H9 (cell line): ENCODE data around the gene GPX7. TPM values are rescaled to one million over a fixed set of nuclear protein-coding genes. Genes with fewer than 3 reads are reported as not detected.

Source experiments
- DNase-seq: peaks from one replicate; pipeline ENCODE4 v3.0.0-alpha.2; 2017
- H2AFZ ChIP-seq: one replicate; pipeline ENCODE4 v1.6.1; 2013; ENCODE audit warnings: mild to moderate bottlenecking, low read length, control low read depth, moderate library complexity
- H2AK5ac ChIP-seq: 2 replicates; pipeline ENCODE4 v1.6.1; 2013; ENCODE audit warnings: low read length, control low read depth, mixed read lengths; ENCODE audit not compliant: insufficient read length
- H2BK120ac ChIP-seq: one replicate; pipeline ENCODE4 v1.6.1; 2013; ENCODE audit warnings: low read depth, mild to moderate bottlenecking, low read length, control low read depth, inconsistent platforms; ENCODE audit not compliant: poor library complexity, severe bottlenecking
- H2BK12ac ChIP-seq: 2 replicates; pipeline ENCODE4 v1.6.1; 2013; ENCODE audit warnings: low read length, control low read depth, mixed read lengths, low read depth; ENCODE audit not compliant: insufficient read length
- H2BK15ac ChIP-seq: 2 replicates; pipeline ENCODE4 v1.6.1; 2013; ENCODE audit warnings: low read depth, low read length, control low read depth
- H2BK20ac ChIP-seq: one replicate; pipeline ENCODE4 v1.6.1; 2013; ENCODE audit warnings: low read depth, mild to moderate bottlenecking, low read length, control low read depth, inconsistent platforms; ENCODE audit not compliant: poor library complexity, severe bottlenecking
- H2BK5ac ChIP-seq: 2 replicates; pipeline ENCODE4 v1.6.1; 2013; ENCODE audit warnings: low read length, control low read depth, mixed read lengths; ENCODE audit not compliant: insufficient read length
- H3K14ac ChIP-seq: 2 replicates; pipeline ENCODE4 v1.6.1; 2013; ENCODE audit warnings: low read length, control low read depth; ENCODE audit not compliant: insufficient read depth
- H3K18ac ChIP-seq: 2 replicates; pipeline ENCODE4 v1.6.1; 2013; ENCODE audit warnings: low read depth, mild to moderate bottlenecking, mixed read lengths, low read length, control low read depth; ENCODE audit not compliant: insufficient read length
- H3K23ac ChIP-seq: 2 replicates; pipeline ENCODE4 v1.6.1; 2013; ENCODE audit warnings: low read length, control low read depth, mixed read lengths, low read depth; ENCODE audit not compliant: insufficient read length
- H3K23me2 ChIP-seq: 2 replicates; pipeline ENCODE4 v1.6.1; 2013; ENCODE audit warnings: low read depth, mild to moderate bottlenecking, mixed read lengths, low read length, control low read depth; ENCODE audit not compliant: insufficient read length, poor library complexity, severe bottlenecking
- H3K27ac ChIP-seq: 2 replicates; pipeline ENCODE4 v1.5.1; 2013; ENCODE audit warnings: low read length, control low read depth, mixed read lengths, low read depth; ENCODE audit not compliant: insufficient read length
- H3K27me3 ChIP-seq: 2 replicates; pipeline ENCODE4 v1.6.1; 2013; ENCODE audit warnings: low read length, control low read depth, inconsistent platforms; ENCODE audit not compliant: insufficient read depth
- H3K4ac ChIP-seq: 2 replicates; pipeline ENCODE4 v1.6.1; 2013; ENCODE audit warnings: low read depth, mild to moderate bottlenecking, control low read depth, inconsistent platforms, low read length, moderate library complexity
- H3K4me1 ChIP-seq: 2 replicates; pipeline ENCODE4 v1.6.1; 2013; ENCODE audit warnings: low read length, control low read depth, inconsistent platforms; ENCODE audit not compliant: insufficient read depth
- H3K4me2 ChIP-seq: 2 replicates; pipeline ENCODE4 v1.6.1; 2013; ENCODE audit warnings: low read length, control low read depth, mixed read lengths; ENCODE audit not compliant: insufficient read length, insufficient read depth
- H3K56ac ChIP-seq: 2 replicates; pipeline ENCODE4 v1.6.1; 2013; ENCODE audit warnings: low read depth, mild to moderate bottlenecking, mixed read lengths, low read length, control low read depth; ENCODE audit not compliant: insufficient read length
- H3K79me1 ChIP-seq: 2 replicates; pipeline ENCODE4 v1.6.1; 2013; ENCODE audit warnings: low read depth, mild to moderate bottlenecking, moderate library complexity, low read length, control low read depth, inconsistent platforms; ENCODE audit not compliant: insufficient read depth, poor library complexity, severe bottlenecking
- H3K79me2 ChIP-seq: 2 replicates; pipeline ENCODE4 v1.6.1; 2013; ENCODE audit warnings: low read length, control low read depth, inconsistent platforms; ENCODE audit not compliant: insufficient read depth
- H3K9ac ChIP-seq: 2 replicates; pipeline ENCODE4 v1.6.1; 2013; ENCODE audit warnings: low read length, control low read depth, mixed read lengths; ENCODE audit not compliant: insufficient read length; ENCODE audit errors: extremely low read depth
- H3K9me3 ChIP-seq: one replicate; pipeline ENCODE4 v1.6.1; 2013; ENCODE audit warnings: low read depth, low read length, inconsistent platforms; ENCODE audit not compliant: control insufficient read depth
- H3T11ph ChIP-seq: one replicate; pipeline ENCODE4 v1.6.1; 2013; ENCODE audit warnings: mild to moderate bottlenecking, low read length, control low read depth, inconsistent platforms
- H4K20me1 ChIP-seq: one replicate; pipeline ENCODE4 v1.6.1; 2013; ENCODE audit not compliant: control insufficient read depth, insufficient read length, insufficient read depth
- H4K5ac ChIP-seq: 2 replicates; pipeline ENCODE4 v1.6.1; 2013; ENCODE audit warnings: low read depth, mild to moderate bottlenecking, mixed read lengths, low read length, control low read depth; ENCODE audit not compliant: insufficient read length
- H4K8ac ChIP-seq: replicated peaks from 2 replicates; pipeline ENCODE4 v1.6.1; 2013; ENCODE audit warnings: low read length, control low read depth, mixed read lengths, low read depth; ENCODE audit not compliant: insufficient read length
- H4K91ac ChIP-seq: 2 replicates; pipeline ENCODE4 v1.6.1; 2013; ENCODE audit warnings: low read depth, mild to moderate bottlenecking, moderate library complexity, mixed read lengths, low read length, control low read depth; ENCODE audit not compliant: insufficient read length
- H3K27ac Mint-ChIP-seq, 3 experiments: 2 replicates in 2 of 3; 3 replicates in 1 of 3; pipeline ENCODE4 v1.8.0; 2020 to 2021; ENCODE audit warnings: mixed read lengths in 3 of 3, mild to moderate bottlenecking in 1 of 3, moderate library complexity in 1 of 3
- H3K27me3 Mint-ChIP-seq: 2 replicates; pipeline ENCODE4 v1.8.0; 2021; ENCODE audit warnings: low read depth, mild to moderate bottlenecking, moderate library complexity, mixed read lengths
- H3K36me3 Mint-ChIP-seq, 3 experiments: 2 replicates in 2 of 3; 3 replicates in 1 of 3; pipeline ENCODE4 v1.8.0; 2020 to 2021; ENCODE audit warnings: low read depth in 3 of 3, mixed read lengths in 3 of 3; ENCODE audit not compliant: insufficient read depth in 1 of 3
- H3K4me1 Mint-ChIP-seq, 2 experiments: 2 replicates each; pipeline ENCODE4 v1.8.0; 2020; ENCODE audit warnings: mixed read lengths in 2 of 2
- H3K4me3 Mint-ChIP-seq, 2 experiments: 2 replicates in 1 of 2; 3 replicates in 1 of 2; pipeline ENCODE4 v1.8.0; 2020 to 2021; ENCODE audit warnings: mild to moderate bottlenecking in 2 of 2, mixed read lengths in 2 of 2, moderate library complexity in 1 of 2
- H3K9me3 Mint-ChIP-seq, 2 experiments: 2 replicates in 1 of 2; 3 replicates in 1 of 2; pipeline ENCODE4 v1.8.0; 2020; ENCODE audit warnings: mild to moderate bottlenecking in 2 of 2, mixed read lengths in 2 of 2, moderate library complexity in 1 of 2
- WGBS: extraction: QIAGEN DNeasy Blood & Tissue Kit; methylation state at CpG from one replicate; pipeline ENCODE4 v1.1.7; 2013; ENCODE audit warnings: missing lambda C conversion rate, low lambda C conversion rate, mixed read lengths; ENCODE audit not compliant: insufficient read length; ENCODE audit errors: extremely low coverage; 5-methylcytosine and 5-hydroxymethylcytosine counted together
- total RNA-seq: library from RNA; stranded (reverse); gene quantifications from 2 replicates; pipeline ENCODE4 v1.2.1, GENCODE V29; 2021
- TF ChIP-seq, protein P1 (sequence below): fragments of 200-600 bp; sonication (generic); conservative IDR thresholded peaks from 3 replicates; pipeline ENCODE4 v1.8.0; 2021; ENCODE audit warnings: antibody characterized with exemption, mild to moderate bottlenecking

Gene GPX7
- total RNA-seq, 1 experiment from 2014 or later, result 12.1 TPM

DNA sequence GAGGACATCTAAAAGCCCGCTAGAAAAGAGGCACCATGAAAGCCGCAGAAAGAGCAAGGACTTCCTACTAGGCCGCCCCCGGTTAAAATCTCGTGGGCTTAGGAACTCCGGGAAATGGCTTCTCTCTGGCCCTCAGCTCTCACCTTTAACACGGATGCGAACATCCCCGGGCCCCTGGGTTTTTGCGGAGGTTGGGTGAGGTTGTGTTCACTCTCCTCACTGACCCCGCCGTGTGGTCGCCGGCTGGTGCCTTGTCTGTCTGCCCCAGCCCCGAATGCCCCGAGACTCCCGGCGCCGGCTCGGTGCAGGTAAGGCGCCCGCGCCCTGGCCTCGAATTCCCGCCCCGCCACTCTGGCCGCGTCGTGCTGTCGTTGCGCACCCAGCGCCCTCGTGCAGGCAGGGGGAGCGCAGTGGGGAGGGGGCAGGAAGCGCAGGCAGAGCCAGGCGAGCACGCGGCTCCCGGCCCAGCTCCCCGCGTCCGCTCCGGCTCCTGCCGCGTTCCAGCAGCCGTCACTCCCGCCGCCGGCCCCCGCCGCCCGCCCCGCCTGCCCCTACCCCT is 30.6 kb downstream of the GPX7 start, which contains the start of gene SHISAL2A:
Gene SHISAL2A (plus strand): TSS at position 437 of the 559 bp plus-strand sequence. CDS start 326 bp downstream, outside the sequence.
- H3K27me3 ChIP-seq, result peaks cover 30% of the 10 kb centered on the region
- H3K4me2 ChIP-seq, result peak within 1 kb of the TSS; percentile 50
- peak within 1 kb of the TSS; percentile 55 to 75 for H3K4me3 Mint-ChIP-seq
- DNase-seq, result peak; percentile 66
- H4K20me1 ChIP-seq, result no peaks in the 10 kb centered on the region
- no peak within 1 kb of the TSS for H3K23ac ChIP-seq
- H3K56ac ChIP-seq, result no peak within 1 kb of the TSS
- no peak within 1 kb of the TSS; a peak in 1 of 7 replicates for H3K27ac Mint-ChIP-seq
- no peak within 1 kb of the TSS for H2AK5ac ChIP-seq
- no peak within 1 kb of the TSS for H2BK20ac ChIP-seq
- peaks cover 4% of the 10 kb centered on the region for H3K23me2 ChIP-seq
- no peaks in the 10 kb centered on the region for H3K79me2 ChIP-seq
- H3K14ac ChIP-seq, result peak within 1 kb of the TSS; percentile 96
- H4K5ac ChIP-seq, result no peak within 1 kb of the TSS
- H3K4ac ChIP-seq, result no peak within 1 kb of the TSS
- peaks cover 19 to 28% of the 10 kb centered on the region in 2 experiments for H3K4me1 Mint-ChIP-seq
- H3K9me3 ChIP-seq, result no peaks in the 10 kb centered on the region
- no peak within 1 kb of the TSS for H2BK120ac ChIP-seq
- peaks cover 74% of the 10 kb centered on the region for H3K27me3 Mint-ChIP-seq
- H2BK5ac ChIP-seq, result no peak within 1 kb of the TSS
- no peak within 1 kb of the TSS for H3K9ac ChIP-seq
- TF ChIP-seq, protein P1, sequence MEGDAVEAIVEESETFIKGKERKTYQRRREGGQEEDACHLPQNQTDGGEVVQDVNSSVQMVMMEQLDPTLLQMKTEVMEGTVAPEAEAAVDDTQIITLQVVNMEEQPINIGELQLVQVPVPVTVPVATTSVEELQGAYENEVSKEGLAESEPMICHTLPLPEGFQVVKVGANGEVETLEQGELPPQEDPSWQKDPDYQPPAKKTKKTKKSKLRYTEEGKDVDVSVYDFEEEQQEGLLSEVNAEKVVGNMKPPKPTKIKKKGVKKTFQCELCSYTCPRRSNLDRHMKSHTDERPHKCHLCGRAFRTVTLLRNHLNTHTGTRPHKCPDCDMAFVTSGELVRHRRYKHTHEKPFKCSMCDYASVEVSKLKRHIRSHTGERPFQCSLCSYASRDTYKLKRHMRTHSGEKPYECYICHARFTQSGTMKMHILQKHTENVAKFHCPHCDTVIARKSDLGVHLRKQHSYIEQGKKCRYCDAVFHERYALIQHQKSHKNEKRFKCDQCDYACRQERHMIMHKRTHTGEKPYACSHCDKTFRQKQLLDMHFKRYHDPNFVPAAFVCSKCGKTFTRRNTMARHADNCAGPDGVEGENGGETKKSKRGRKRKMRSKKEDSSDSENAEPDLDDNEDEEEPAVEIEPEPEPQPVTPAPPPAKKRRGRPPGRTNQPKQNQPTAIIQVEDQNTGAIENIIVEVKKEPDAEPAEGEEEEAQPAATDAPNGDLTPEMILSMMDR, result peak; percentile 17; the same call in 1 of the 3 replicates
- no peak within 1 kb of the TSS for H3T11ph ChIP-seq
- no peak within 1 kb of the TSS for H3K27ac ChIP-seq
- no peaks in the 10 kb centered on the region; the same call in 1 of the 2 replicates for H3K4me1 ChIP-seq
- H3K18ac ChIP-seq, result peak within 1 kb of the TSS; percentile 94
- no peak within 1 kb of the TSS for H4K91ac ChIP-seq
- peaks cover 0 to 8% (median 7%) of the 10 kb centered on the region in 3 experiments; a peak in 3 of 7 replicates for H3K36me3 Mint-ChIP-seq
- H2AFZ ChIP-seq, result no peak within 1 kb of the TSS
- no peaks in the 10 kb centered on the region for H3K79me1 ChIP-seq
- H3K9me3 Mint-ChIP-seq, result peaks cover 9% of the 10 kb centered on the region in 2 experiments
- H2BK15ac ChIP-seq, result no peak within 1 kb of the TSS
- no peak within 1 kb of the TSS for H4K8ac ChIP-seq
- no CpG with 5 or more reads among the region's 53 CpGs for WGBS
- peak within 1 kb of the TSS; percentile 98 for H2BK12ac ChIP-seq
